ENCODE data around the gene MYO9B.

MYO9B gene

DNA sequence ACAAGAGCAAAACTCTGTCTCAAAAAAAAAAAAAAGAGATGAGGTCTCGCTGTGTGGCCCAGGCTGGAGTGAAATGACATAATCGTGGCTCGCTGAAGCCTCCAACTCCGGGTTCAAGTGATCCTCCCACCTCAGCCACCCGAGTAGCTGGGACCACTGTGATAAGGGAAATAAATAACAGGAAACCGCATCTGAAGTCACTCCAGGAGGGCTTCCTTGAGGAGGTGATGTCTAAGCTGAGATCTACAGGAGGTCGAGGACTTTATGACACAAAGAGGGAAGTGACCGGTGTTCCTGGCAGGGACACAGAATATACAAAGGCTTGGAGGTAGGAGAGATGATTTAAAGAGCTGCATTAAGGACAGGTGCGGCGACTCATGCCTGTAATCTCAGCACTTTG is 179.1 kb downstream of the MYO9B start:
- FAIRE-seq (no peak), DNase-seq (ENCODE audit: extremely low spot score, insufficient read length, low read depth) (no peak)

DNA sequence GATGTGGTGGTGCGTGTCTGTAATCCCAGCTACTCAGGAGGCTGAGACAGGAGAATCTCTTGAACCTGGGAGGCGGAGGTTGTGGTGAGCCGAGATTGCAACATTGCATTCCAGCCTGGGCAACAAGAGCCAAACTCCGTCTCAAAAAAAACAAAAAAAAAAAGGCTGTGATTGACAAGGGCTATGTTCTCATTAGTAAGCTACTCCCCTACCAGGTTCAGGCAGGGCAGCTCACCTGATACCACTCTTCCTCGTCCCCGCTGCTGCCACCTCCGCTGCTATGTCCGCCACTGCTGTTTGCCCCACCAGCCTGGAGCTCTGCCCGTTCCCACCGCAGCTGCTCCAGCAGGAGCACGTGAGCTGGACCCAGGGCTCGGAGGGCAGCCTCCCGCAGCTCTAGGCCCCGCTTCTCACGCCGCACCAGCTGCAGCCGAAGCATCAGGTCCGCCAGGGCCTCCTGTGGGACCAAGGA is 179.6 kb downstream of the MYO9B start:
- DNase-seq (ENCODE audit: extremely low spot score, insufficient read length, low read depth), result no peak
- FAIRE-seq, result no peak

DNA sequence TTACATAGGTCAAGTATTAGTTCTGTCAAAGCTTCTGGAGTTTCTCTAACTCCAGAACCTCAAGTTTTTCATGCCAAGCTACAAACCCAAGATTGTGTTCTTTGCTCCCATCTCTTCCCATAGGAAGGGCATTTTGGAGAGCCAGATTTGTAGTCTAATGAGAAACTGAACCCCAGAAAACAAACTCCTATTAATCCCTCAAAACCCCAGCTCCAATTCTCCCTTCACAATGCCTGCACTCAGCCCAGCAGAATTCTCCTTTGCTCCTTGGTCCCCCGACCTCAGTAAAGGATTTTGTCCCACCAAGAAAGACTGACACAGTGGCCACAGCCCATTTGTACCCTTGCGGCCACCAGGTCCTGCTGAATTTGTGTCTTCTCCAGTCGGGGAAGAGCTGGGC is 180.6 kb downstream of the MYO9B start:
- FAIRE-seq (no peak), DNase-seq (ENCODE audit: extremely low spot score, insufficient read length, low read depth) (no peak)

DNA sequence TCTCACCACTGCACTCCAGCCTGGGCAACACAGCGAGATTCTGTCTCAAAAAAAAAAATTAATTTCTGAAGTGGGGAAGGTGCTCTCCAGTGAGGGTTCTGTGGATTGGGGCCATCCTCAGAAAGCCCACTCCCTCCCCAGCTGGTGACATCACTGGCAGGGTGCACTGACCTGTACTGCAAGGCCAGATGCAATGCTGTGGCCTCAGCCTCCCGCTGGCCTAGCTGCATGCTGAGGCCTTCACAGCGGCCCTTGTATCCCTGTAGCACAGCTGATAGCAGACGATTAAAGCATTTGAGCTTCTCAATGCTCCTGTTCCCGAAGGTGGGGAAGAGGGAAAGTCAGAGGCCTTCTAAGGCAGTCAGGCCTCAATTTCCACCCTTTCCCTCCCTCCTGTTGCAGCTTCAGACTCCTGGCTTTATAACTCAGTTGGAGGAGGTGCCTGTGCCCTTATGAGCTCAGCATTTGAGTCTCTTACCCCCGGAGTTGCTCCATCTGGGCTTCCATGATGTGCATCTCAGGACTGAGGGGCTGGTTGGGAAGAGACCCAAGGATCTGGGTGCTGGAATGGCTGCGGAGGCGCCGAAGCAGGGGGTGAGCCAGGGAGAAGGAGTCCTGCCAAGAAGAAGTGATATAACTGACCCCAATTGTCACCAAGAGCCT is 183.7 kb downstream of the MYO9B start:
- DNase-seq (ENCODE audit: extremely low spot score, insufficient read length, low read depth) (no peak), FAIRE-seq (no peak)

DNA sequence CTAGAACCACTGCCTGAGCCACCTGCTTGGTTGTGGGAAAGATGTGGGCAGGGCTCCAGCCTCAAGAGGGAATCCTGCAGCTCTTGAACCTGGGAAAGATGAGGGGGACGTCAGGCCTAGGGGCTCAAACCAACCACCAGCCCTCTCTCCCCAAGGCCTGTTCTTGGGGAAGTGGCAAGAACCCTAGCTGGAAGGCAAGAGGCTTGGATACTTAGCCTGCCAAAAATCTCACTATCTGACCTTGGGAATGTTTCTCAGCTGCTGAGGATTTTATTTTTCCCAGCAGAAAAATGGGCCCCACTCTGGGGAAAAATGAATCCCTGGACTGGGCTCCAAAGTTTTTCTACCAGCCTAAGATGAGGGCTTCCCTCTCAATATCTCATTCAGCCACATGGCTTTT is 184.4 kb downstream of the MYO9B start:
- FAIRE-seq (no peak), DNase-seq (ENCODE audit: extremely low spot score, insufficient read length, low read depth) (no peak)

GRCh38 chr19:17260842-17261325 is 185.3 kb downstream of the MYO9B start:
- DNase-seq (ENCODE audit: extremely low spot score, insufficient read length, low read depth) (peak; percentile 84), FAIRE-seq (peak; percentile 94)

- no peak for FAIRE-seq
Measured at GRCh38 chr19:17262557-17262956, 187.0 kb downstream of the MYO9B start.

More at GRCh38 chr19:17262557-17262956, 187.0 kb downstream of the MYO9B start:
- no peak for DNase-seq (ENCODE audit: extremely low spot score, insufficient read length, low read depth)
